ENCODE measurements around the gene ASPG. TPM values are rescaled to one million over a fixed set of nuclear protein-coding genes. Genes with fewer than 3 reads are reported as not detected.
"Not testable (repeated sequence)": the region's sequence is repeated elsewhere in the genome, so short reads cannot be mapped to it uniquely, and the experiment has no call there.

ASPG gene
- total RNA-seq, 1 donor from 2014 or later = 0.94 TPM

DNA sequence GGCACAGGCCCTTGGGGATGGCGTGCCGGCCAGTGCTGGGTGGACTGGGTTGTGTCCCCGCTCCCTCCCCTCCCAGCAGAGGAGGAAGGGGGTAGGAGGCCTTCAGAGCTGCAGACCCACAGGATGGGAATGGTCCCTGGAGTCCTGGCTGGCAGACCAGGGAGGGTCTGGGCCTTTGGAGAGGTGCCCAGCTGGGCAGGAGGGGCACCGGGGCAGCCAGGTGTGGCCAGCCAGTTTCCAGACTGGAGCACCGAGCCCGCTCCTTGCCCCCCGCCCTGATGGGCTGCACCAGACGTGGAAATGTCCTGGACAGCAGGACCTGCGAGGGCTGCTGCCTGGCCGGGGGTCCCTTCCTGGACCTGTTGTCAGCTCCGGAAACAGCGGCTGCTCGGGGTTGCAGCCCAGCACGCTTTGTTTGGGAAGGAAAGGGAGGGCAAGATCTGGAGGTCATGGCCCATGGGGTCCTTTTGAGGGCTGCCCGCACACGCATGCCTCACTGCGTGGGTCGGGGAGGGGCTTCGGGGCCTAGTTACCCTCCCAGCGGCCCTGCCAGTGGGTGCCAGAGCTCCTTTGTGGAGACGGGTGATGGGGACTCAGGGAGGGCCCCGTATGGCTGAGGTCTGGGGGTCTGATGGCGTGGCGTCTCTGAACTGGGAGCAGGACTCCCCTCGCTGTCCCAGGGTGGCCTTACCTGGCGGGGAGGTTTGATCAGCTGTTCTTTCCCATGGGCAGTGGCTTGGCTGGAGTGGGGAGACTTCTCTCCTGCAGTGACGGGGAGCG, 62.0 kb downstream of the ASPG start:
- no peak for DNase-seq

DNA sequence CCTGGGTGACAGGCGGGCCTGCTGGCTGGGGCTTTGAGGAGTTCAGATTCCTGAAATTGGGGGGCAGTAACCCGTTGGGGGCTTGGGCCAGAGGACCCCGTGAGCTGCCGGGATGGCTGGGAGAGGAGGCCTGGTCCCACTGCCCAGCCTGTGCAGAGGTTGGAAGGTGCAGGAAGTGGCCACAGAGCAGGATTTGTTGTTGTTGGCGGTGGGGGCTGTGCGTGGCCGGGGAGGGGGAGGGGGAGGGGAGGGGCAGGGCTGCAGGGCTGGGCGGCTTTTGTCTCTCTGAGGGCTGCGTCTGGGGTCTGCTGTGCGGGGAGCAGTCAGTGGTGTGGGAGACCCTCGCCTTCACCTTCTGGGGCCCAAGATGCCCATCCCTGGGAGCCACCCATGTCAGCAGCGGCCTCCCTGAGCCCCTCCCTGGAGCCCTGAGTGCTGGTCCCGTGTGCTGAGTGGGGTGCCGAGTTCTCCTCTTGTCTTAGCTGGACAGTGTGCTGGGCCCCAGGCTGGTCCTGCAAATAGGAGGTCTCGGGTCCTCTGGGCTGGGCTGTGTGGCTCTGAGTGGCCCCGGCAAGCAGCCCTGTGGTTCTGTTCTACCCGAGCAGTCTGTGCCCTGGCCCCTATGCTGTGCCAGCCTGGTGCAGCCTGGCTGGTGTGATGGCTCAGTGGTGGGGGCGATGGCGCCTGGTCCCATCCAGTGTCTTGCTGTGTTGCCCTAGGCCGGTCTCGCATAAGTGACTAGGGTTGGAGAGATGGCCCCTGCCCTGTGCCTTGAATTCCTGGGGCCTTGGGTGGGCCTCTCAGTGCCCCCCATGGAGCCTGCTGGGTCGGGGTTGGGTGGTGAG, 63.2 kb downstream of the ASPG start:
- DNase-seq = no peak

DNA sequence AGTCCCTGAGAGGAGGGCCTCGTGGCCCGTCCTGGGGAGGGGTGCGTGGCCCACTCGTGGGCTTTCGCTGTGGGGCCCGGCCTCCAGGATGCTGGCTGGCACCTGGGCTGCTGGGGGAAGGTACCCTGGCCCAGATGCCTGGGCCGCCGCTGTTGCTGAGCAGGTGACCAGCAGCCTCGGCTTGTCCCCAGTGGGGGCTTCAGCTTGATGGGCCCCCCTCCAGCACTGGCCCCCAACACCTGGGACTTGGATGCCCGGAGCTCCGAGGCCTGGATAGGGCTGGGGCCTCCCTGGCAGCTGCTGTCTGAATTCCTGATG, 63.7 kb downstream of the ASPG start:
- DNase-seq = no peak

DNA sequence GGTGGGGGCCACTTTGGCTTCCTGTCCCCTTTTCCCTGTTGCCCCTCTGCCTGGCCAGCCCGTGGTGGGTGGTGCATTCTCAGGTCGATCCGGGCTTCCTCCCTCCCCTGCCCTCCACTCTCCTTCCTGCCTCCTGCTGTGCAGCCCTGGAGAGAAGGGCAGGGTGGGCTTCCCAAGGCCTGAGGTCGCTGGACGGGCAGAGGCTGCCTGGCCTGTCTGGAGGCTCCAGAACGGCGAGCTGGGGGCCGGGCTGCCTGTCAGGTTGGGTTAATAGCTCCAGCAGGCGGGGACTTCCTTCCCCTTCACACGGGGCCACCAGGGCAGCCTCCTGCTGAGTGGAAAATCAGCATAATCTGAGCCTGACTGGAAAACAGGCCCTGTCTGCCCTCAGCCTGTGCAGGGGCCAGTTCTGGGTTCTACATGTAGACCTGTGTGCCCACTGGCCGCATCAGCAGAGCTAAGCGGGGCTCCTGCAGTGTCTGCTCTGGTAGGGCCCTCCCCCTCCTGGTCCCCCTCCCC, 64.2 kb downstream of the ASPG start:
- DNase-seq = no peak

DNA sequence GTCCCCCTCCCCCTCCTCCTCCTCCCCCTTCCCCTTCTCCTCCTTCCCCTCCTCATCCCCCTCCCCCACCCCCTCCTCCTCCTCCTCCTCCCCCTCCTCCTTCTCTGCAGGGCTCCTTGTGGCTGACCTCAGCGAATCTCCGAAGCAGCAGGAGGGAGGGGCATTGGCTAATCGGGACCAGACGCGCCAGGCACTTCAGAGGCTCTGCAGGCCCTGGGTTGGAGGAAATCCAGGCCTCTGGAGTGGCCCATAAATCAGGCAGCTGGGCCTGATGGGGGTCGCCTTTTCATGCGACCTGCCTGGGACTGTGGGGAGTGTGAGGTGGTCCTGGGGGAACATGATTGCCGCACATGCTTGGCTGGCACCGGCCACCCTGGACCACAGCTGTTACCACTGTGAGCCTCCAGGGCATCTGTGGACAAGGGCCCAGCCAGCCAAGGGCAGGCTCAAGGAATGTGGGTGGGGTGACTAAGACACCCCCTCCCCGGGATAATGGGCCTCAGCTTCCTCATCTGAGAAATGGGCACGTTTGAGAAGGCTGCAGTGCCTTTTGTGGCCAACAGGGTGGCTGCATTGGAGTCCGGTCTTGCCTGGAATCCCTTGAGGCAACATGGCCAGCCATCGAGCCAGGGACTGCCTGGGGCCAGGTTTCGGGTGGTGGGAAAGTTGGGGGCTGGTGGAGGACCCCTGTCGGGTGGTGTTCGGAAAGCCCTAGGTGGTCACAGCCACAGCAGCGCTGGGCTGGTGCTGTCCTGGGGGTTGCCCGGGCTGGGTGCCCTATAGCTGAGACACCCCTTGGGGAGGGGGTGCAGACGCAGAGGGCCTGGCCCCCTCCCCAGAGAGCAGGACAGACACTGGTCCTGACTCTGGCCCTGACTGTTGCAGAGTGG, 64.9 kb downstream of the ASPG start:
- no peak for DNase-seq

DNA sequence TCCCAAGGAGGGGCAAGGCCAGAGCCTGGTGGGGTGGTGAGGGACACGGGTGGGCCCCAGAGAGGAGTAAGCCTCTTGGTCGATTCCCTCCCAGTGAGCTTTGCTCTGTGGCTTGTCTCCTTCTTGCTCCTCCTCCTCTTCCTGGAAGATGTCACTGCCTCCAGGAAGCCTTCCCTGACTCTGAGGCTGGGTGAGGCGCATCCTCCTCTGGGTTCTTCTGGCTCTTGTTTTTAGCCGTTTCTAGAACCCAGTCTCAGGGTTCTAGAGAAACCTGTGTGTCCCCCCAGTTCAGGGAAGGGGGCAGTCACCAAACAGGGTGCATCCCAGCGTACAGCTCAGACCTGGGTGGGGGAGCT, 65.5 kb downstream of the ASPG start:
- no peak for DNase-seq

DNA sequence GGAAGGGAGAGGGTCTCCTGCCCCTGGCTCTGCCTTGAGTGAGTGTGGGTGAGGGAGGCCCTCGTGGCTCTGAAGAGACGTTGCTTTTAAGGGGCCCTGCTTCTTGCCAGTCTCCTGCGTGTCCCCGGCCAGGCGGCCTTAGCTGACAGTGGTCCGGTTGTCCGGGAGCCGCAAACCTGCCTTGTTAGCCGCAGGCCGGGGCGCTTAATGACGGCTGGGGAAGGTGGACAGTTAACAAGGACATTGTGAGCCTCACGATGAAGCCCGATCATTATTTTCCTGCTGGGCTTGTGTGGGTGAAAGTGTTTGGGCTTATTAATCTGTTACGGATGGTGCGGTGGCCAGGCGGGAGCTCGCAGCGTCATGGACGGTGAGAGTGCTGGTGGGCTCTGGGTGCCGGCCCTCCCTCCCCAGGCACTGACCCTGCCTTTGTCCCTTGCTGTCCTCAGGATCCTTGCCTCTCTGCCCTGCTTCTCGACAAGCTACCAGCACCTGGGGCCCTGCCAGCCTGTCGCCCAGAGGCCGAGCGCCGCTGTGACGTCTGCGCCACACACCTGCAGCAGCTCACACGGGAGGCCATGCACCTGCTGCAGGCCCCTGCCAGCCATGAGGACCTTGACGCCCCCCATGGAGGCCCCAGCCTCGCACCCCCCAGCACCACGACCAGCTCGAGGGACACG, 66.2 kb downstream of the ASPG start:
- DNase-seq = no peak

DNA sequence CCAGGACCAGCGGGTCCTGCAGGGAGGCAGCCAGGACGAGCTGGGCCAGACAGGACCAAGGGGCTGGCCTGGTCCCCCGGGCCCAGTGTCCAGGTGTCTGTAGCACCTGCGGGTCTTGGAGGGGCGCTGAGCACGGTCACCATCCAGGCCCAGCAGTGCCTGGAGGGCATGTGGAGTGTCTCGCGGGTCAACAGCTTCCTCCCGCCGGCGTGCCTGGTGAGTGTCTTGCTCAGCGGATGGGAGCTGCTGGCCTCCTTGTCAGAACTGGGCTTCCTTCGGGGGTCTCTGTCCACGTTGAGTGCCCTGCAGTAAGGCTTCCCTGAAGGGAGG, 66.7 kb downstream of the ASPG start:
- no peak for DNase-seq

DNA sequence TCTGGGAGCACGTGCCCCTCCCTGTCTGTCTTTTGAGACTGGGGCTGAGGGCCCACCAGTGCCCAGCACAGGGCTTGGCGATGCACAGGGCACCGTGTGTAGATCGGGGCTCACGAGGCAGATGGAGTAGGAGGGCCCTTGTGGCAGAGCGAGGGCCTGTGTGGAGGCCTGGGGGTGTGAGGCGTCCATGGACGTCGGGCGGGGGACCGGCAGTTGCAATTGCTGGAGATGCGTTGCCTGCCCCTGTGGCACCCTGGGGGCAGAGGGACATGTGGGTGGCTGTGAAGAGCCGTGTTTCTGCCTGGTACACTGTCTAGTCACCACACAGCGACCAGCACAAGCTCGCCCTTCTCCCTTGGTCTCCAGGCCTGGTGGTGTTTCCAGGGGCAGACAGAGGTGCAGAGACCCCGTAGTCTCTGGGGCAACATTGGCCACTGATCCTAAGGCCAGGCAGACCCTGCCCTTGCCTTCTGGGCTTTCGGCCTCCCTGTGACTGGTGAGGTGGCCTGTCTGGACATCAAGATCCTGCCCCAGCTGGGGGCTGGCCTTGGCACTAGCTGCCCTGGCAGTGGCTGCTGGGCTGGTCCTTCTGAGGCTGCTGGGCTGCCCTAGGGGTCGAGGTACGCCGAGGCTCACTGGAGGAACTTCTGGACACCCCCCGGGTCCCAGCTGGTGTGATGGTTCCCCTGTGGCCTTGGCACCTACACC, 67.3 kb downstream of the ASPG start:
- no peak for DNase-seq

DNA sequence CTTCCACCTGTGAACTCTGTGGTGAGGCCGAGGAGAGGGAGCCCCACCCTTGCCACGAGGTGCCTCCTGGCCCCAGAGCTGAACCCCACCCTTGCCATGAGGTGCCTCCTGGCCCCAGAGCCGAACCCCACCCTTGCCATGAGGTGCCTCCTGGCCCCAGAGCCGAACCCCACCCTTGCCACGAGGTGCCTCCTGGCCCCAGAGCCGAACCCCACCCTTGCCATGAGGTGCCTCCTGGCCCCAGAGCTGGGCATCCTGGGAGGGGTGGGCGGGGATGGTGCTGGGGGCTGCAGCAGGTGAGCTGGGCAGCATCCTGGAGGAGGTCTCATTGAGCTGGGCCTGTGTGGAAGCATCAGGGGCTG, 67.9 kb downstream of the ASPG start:
- not testable (repeated sequence) for DNase-seq

DNA sequence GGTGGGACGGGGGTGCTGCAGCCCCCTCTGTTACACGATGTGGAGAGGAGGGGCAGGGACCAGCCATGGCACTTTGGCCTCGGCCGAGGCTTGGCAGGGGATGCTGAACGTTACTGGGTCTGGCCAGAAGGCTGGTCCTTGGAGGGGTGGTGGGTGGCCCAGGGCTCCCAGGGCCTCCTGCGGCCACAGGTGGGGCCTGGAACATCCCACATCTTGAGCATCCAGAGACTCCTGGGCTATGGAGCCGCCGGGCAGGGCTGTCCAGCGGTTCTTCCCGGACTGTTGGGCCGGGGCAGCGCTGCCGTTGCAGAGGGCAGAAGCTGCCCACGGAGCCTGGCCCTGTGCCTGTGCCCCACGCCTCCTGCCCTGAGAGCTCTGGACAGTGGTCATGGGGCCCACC, 68.7 kb downstream of the ASPG start:
- DNase-seq = no peak

DNA sequence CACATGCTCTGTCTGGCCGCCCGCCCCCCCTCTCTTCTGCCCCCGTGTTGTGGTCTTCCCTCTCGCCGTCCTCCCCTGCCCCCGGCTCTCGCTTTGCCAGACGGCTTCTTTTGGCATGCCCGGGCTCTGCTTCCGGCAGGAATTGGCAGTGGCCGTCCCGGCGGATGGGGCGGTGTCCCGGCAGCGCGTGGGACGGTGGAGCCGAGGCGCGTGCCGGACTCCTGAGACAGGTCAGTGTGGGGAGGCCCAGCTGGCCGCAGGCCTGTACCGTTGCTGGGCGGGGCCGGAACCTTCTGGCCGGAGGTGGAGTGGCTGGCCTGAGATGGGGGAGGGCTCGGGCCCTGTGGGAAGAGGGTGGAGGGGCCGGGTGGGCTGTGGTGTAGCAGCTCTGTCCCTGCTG, 70.0 kb downstream of the ASPG start:
- no peak for DNase-seq

DNA sequence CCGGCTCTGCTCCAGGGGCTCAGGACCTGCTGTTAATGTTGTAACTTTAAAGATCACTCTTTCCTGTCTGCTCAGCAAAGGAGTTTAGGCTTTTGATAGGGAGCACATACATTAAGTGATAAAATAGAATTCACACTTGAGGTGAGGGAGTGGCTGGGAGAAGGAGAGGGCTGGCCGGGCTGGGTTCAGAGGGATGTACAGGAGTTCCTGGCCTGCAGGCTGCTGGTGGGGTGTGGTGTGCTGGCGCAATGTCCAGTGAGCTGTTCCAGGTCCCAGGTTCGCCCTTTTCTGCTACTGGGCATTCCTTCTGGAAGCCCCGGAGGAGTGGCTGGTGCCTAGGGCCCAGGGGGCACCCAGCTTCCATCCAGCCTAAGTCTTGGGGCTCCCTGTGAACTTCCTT, 70.6 kb downstream of the ASPG start:
- DNase-seq = no peak

DNA sequence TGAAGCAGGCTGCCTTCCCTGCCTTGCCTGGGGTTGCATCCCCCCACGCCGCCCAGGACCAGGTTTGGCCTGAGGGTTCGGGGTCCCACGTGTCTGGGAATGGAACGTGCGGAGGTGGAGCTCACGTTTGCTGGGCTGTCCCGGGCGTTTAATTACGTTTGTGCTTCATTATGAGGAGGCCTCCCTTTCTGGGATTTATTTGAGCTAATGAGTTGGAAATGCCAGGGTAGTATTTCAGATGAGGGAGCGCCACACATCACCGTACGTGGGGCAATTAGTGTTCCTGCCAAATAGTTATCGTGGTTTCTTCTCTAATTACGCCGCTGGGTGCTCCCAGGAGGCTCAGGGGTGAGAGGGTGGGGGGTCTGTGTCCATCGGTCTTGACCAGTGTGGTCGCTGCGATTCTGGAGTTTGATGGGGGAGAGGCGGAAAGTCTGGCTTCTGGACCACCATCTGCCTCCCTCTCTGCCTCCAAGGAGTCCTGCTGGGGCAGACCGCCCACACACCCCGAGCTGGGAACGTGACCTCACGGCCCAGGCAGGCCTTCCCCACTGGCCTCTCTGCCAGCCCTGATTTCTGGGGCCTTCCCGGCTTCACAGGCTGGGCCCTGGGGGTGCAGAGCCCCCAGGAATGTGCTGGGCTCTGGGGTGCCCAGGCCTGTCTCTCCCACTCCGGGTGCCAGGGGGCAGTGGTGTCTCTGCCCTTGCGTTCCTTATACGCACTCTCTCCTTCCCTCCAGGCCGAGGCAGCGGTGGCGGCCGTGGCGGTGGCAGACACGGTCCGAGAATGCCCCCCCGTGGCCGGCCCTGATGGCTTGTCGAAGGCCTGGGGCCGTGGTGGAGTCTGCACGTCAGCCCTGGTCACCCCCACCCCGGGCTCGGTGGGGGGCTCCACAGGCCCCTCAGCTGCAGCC, 71.8 kb downstream of the ASPG start:
- no peak for DNase-seq

DNA sequence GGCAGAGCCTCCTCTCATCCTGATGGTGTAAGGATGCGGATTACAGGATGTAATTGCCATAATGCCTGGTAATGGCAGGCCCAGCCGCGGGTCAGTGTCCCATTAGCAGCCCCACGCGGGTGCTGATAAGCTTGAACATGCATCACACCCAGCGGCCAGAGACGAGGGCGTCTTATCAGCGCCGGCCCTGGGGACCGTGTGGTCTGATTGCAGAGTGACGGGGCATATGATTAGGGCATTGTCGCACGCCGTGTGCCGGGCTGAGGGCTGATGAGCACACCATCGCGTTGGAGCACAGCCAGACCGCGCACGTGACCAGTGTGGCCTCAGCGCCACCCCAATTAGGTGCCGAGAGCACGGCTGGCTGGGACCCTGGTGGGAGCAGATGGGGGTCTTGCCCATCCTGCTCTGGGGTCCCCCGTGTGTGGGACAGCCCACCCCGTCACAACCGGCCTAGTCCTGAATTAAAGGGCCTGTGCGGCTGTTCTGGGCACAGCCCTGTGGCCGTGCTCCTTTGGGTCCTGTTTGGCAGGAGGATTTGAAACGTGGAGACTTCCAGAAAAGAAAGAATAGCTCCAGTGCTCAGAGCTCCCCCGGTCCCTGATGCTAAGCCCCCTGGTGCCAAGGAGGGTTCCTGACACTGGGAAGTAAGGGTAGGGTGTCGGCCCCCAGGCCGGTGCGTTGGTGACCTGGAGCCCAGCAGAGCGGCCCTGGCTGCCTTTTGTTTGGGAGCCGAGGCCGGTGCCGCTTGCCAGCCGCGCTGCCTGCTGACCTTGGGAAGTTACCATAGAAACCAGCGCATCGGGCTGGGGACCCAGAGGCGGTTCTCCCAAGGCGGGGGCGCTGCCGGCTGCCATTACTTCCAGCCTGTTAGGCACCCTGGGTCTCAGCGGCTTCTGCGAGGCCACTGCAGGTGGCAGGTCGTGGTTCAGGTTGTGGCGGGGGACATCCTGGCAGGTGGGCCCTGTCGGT, 73.6 kb downstream of the ASPG start:
- DNase-seq = no peak

DNA sequence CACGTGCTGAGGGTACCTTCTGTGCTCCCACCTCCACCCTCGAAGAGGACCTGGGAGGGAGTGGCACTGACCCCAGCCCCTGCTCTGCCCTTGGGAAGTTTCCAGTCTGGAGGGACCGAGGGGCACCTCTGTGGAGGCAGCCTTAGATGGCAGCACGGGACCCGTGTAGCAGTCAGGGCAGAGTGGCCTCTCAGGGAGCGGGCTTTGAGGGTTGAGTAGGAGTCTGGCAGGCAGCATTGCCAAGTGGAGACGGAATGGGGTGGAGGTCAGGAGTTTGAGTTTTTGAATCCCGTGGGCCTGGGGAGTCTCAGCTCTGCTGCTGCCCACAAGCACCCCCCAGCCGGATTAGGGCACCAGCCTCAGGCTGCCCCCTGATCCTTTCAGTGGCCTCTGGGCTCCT, 74.5 kb downstream of the ASPG start:
- DNase-seq = no peak

DNA sequence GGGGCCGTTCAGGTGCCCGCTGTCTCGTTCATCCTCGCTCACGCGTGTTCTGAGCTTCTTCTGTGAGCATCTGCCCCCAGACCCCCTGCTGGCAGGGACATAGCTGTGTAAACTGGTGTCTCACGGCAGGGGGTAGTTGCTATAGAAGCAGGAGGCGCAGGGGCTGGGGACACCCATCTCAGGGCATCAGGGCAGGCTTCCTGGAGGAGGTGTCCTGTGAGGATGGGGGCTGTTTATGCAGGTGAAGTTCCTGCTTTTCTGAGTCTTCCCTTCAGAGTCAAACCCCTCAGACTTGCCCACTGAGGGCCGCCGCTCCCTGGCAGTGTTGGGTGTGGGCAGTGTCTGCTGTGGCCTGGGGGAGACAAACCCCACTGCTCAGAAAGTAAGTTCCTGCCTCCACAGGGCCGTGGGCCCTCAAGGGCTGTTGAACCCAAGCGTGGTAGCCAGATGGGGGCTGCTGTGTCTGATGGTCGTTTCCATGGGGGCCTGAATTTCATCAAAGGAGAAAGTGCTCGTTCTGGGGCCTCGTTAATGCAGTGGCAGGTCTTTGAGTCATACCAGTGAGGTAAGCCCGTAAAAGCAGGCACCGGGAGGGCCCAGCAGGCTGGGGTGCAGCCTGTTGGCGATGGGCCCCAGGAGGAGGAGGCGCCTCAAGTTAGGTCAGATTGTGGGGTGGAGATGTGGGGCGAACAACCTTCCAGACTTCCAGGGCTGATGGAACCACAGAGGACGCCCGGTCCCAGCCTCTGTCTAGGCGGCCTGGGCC, 76.3 kb downstream of the ASPG start:
- DNase-seq = no peak

DNA sequence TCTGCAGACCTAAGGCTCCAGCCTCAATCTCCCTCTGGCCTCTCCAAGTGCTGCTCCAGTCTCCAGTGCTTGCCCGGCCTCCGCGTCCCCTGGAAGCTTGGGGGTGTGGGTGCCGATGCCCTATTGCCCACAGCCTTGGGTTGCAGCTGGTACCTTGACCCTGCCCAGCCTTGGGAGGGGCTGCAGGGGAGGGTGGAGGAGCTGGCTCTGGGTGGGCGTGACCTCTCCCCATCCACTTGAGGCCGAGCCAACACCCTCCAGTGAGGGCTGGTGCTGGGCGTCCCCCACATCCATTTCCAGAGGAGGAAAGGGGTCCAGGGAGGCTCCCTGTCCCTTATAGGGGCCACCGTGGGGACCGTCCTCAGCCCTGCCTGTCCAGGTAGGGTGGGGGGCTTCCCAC, 77.0 kb downstream of the ASPG start:
- no peak for DNase-seq

DNA sequence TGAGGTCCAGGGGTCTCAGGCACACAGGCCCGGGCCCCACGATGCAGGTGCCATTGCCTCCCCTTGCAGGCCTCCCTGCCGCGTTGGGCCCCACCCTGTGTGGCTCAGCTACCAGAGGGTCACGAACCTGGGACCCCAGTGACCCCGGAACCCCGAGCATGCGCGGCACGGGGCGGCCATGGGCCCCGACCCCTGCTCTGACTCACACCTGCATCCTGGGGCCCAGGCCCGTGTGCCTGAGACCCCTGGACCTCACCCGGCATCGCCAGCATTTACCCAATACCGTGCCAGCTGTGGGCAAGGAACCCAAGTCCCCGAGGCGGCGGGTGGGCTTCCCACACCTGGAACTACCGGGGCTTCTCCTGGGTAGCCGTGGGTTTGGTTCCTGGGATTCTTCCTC, 78.0 kb downstream of the ASPG start:
- DNase-seq = no peak

Data from occipital lobe (tissue), 2 donors.